Neural cell (in vitro differentiated cells): ENCODE results near the gene CFAP44. TPM values are rescaled to one million over a fixed set of nuclear protein-coding genes. Genes with fewer than 3 reads are reported as not detected.

ENCODE experiments used
- H2AFZ ChIP-seq: fragments of 200-600, 300-800 bp; sonication (generic), shearing (Covaris generic); 2 replicates; pipeline ENCODE4 v1.6.0; 2014; ENCODE audit warnings: low read depth, mild to moderate bottlenecking, antibody characterized with exemption, low read length, moderate library complexity
- H3F3A ChIP-seq: fragments of 200-600 bp; shearing (Covaris generic); 2 replicates; pipeline ENCODE4 v1.6.1; 2016; ENCODE audit warnings: mild to moderate bottlenecking, moderate library complexity, mixed read lengths, antibody characterized with exemption, low read length; ENCODE audit not compliant: insufficient read depth, poor library complexity, severe bottlenecking
- H3K27ac ChIP-seq: fragments of 200-600, 300-800 bp; sonication (generic), shearing (Covaris generic); 2 replicates; pipeline ENCODE4 v1.5.1; 2014; ENCODE audit warnings: mild to moderate bottlenecking, low read length, moderate library complexity
- H3K27me3 ChIP-seq: fragments of 300-800, 200-600 bp; sonication (generic), shearing (Covaris generic); 2 replicates; pipeline ENCODE4 v1.6.0; 2014; ENCODE audit warnings: mild to moderate bottlenecking, low read depth, low read length, moderate library complexity; ENCODE audit not compliant: insufficient read depth
- H3K36me3 ChIP-seq: fragments of 300-800, 200-600 bp; sonication (generic), shearing (Covaris generic); 2 replicates; pipeline ENCODE4 v1.5.1; 2014; ENCODE audit warnings: mild to moderate bottlenecking, antibody characterized with exemption, low read length, moderate library complexity; ENCODE audit not compliant: insufficient read depth
- H3K4me2 ChIP-seq: fragments of 300-800, 200-600 bp; sonication (generic), shearing (Covaris generic); 2 replicates; pipeline ENCODE4 v1.6.0; 2014; ENCODE audit warnings: mild to moderate bottlenecking, low read length
- H3K4me3 ChIP-seq: fragments of 300-800, 200-600 bp; sonication (generic), shearing (Covaris generic); 2 replicates; pipeline ENCODE4 v1.5.1; 2014; ENCODE audit warnings: mild to moderate bottlenecking, low read length, moderate library complexity
- H3K79me2 ChIP-seq: fragments of 200-600 bp; shearing (Covaris generic); replicated peaks from 2 replicates; pipeline ENCODE4 v1.6.0; 2014; ENCODE audit warnings: mild to moderate bottlenecking, low read length, moderate library complexity; ENCODE audit not compliant: insufficient read depth
- H3K9ac ChIP-seq: fragments of 300-800, 200-600 bp; sonication (generic), shearing (Covaris generic); 2 replicates; pipeline ENCODE4 v1.6.1; 2016; ENCODE audit warnings: mild to moderate bottlenecking, low read length, mixed read lengths
- H3K9me2 ChIP-seq: fragments of 200-600 bp; shearing (Covaris generic); 2 replicates; pipeline ENCODE4 v1.6.1; 2016; ENCODE audit warnings: mild to moderate bottlenecking, low read length, mixed read lengths; ENCODE audit not compliant: insufficient read depth
- H3K9me3 ChIP-seq: fragments of 200-600, 300-800 bp; sonication (generic), shearing (Covaris generic); 2 replicates; pipeline ENCODE4 v1.6.1; 2016; ENCODE audit warnings: mild to moderate bottlenecking, mixed run types, low read length, moderate library complexity, mixed read lengths
- H4K20me1 ChIP-seq: fragments of 200-600 bp; shearing (Covaris generic); 2 replicates; pipeline ENCODE4 v1.6.1; 2016; ENCODE audit warnings: mild to moderate bottlenecking, mixed run types; ENCODE audit not compliant: insufficient read depth
- EP300 ChIP-seq: fragments of 450-650 bp; conservative IDR thresholded peaks from 2 replicates; pipeline ENCODE4 v1.6.1; 2014; ENCODE audit warnings: antibody characterized with exemption, mild to moderate bottlenecking, moderate library complexity; ENCODE audit not compliant: poor library complexity, severe bottlenecking
- EZH2 ChIP-seq: fragments of 200-600, 300-800 bp; shearing (Covaris generic), sonication (generic); IDR thresholded peaks from 2 replicates; pipeline ENCODE4 v1.6.1; 2014; ENCODE audit warnings: antibody characterized with exemption, low read length, borderline replicate concordance, mild to moderate bottlenecking; ENCODE audit not compliant: insufficient read depth, poor library complexity, severe bottlenecking
- MXI1 ChIP-seq: fragments of 450-650 bp; conservative IDR thresholded peaks from 2 replicates; pipeline ENCODE4 v1.6.1; 2014; ENCODE audit warnings: antibody characterized with exemption, mild to moderate bottlenecking; ENCODE audit not compliant: poor library complexity, severe bottlenecking
- POLR2AphosphoS5 ChIP-seq: IDR thresholded peaks from 2 replicates; pipeline ENCODE4 v1.6.1; 2012
- RAD21 ChIP-seq: fragments of 450-650 bp; conservative IDR thresholded peaks from 2 replicates; pipeline ENCODE4 v1.6.1; 2014; ENCODE audit warnings: antibody characterized with exemption, mild to moderate bottlenecking, moderate library complexity
- SMC3 ChIP-seq: fragments of 450-650 bp; conservative IDR thresholded peaks from 2 replicates; pipeline ENCODE4 v1.6.1; 2014; ENCODE audit warnings: antibody characterized with exemption, mild to moderate bottlenecking, moderate library complexity; ENCODE audit not compliant: poor library complexity
- TAF1 ChIP-seq: IDR thresholded peaks from 2 replicates; pipeline ENCODE4 v1.6.1; 2012; ENCODE audit warnings: low read depth
- polyA plus RNA-seq: library from polyadenylated mRNA; depleted of rRNA; stranded (reverse); fragments of >200 nt; gene quantifications from 2 replicates; pipeline ENCODE4 v1.2.3, GENCODE V29; 2014
- TF ChIP-seq, protein P1 (sequence below): IDR thresholded peaks from 2 replicates; pipeline ENCODE4 v1.6.1; 2012; ENCODE audit warnings: borderline replicate concordance
- TF ChIP-seq, protein P2 (sequence below): fragments of 450-650 bp; IDR thresholded peaks from 2 replicates; pipeline ENCODE4 v1.5.1; 2014; ENCODE audit warnings: antibody characterized with exemption, mild to moderate bottlenecking, moderate library complexity; ENCODE audit not compliant: poor library complexity, severe bottlenecking

Gene CFAP44
- polyA plus RNA-seq, 1 donor from 2014 or later = 7.3 TPM

DNA sequence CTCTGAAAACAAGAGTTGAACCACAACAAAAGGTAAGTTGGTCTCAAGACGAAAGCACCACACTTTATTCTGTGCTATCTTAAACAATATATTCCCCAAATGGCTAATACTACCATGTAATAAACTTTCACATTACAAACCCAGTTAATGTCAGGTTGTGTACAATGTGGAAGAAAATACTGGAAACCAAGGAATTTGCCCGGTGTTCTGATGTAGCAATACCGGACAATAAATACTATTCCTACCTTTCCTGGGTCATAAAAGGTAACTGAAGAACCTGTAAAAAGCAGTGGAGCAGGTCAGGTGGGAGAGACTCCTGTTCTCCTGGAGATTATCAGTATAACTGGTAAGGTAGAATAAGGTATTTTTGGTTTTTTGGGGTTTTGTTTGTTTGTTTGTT, 3.9 kb downstream of the CFAP44 start:
- TF ChIP-seq MXI1 = no peak

GRCh38 chr3:113436809-113437208, 4.5 kb downstream of the CFAP44 start:
- Histone ChIP-seq H3K79me2 (no peaks in the 10 kb centered on the region), H3K36me3 (no peaks in the 10 kb centered on the region), H2AFZ (no peak overlapping the region), H3K9me2 (no peaks in the 10 kb centered on the region), H3F3A (no peaks in the 10 kb centered on the region), H3K9ac (no peak overlapping the region), H3K4me2 (no peak overlapping the region), H4K20me1 (no peaks in the 10 kb centered on the region), H3K27ac (no peak overlapping the region), H3K9me3 (no peaks in the 10 kb centered on the region), H3K27me3 (no peaks in the 10 kb centered on the region), H3K4me3 (no peak overlapping the region)
- TF ChIP-seq EZH2 (no peak), MXI1 (no peak), RAD21 (no peak), SMC3 (no peak), POLR2AphosphoS5 (no peak), EP300 (no peak), TAF1 (no peak)
- TF ChIP-seq, protein P1, sequence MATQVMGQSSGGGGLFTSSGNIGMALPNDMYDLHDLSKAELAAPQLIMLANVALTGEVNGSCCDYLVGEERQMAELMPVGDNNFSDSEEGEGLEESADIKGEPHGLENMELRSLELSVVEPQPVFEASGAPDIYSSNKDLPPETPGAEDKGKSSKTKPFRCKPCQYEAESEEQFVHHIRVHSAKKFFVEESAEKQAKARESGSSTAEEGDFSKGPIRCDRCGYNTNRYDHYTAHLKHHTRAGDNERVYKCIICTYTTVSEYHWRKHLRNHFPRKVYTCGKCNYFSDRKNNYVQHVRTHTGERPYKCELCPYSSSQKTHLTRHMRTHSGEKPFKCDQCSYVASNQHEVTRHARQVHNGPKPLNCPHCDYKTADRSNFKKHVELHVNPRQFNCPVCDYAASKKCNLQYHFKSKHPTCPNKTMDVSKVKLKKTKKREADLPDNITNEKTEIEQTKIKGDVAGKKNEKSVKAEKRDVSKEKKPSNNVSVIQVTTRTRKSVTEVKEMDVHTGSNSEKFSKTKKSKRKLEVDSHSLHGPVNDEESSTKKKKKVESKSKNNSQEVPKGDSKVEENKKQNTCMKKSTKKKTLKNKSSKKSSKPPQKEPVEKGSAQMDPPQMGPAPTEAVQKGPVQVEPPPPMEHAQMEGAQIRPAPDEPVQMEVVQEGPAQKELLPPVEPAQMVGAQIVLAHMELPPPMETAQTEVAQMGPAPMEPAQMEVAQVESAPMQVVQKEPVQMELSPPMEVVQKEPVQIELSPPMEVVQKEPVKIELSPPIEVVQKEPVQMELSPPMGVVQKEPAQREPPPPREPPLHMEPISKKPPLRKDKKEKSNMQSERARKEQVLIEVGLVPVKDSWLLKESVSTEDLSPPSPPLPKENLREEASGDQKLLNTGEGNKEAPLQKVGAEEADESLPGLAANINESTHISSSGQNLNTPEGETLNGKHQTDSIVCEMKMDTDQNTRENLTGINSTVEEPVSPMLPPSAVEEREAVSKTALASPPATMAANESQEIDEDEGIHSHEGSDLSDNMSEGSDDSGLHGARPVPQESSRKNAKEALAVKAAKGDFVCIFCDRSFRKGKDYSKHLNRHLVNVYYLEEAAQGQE = no peak
- TF ChIP-seq, protein P2, sequence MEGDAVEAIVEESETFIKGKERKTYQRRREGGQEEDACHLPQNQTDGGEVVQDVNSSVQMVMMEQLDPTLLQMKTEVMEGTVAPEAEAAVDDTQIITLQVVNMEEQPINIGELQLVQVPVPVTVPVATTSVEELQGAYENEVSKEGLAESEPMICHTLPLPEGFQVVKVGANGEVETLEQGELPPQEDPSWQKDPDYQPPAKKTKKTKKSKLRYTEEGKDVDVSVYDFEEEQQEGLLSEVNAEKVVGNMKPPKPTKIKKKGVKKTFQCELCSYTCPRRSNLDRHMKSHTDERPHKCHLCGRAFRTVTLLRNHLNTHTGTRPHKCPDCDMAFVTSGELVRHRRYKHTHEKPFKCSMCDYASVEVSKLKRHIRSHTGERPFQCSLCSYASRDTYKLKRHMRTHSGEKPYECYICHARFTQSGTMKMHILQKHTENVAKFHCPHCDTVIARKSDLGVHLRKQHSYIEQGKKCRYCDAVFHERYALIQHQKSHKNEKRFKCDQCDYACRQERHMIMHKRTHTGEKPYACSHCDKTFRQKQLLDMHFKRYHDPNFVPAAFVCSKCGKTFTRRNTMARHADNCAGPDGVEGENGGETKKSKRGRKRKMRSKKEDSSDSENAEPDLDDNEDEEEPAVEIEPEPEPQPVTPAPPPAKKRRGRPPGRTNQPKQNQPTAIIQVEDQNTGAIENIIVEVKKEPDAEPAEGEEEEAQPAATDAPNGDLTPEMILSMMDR = no peak

More for the DNA sequence above, 3.9 kb downstream of the CFAP44 start:
- Histone ChIP-seq H4K20me1 (no peaks in the 10 kb centered on the region), H3K9me3 (no peaks in the 10 kb centered on the region), H3K4me3 (no peak overlapping the region), H3K27me3 (no peaks in the 10 kb centered on the region), H3F3A (no peaks in the 10 kb centered on the region), H3K9ac (no peak overlapping the region), H3K36me3 (no peaks in the 10 kb centered on the region), H3K27ac (no peak overlapping the region), H3K4me2 (no peak overlapping the region), H3K79me2 (no peaks in the 10 kb centered on the region), H2AFZ (no peak overlapping the region), H3K9me2 (no peaks in the 10 kb centered on the region)

DNA sequence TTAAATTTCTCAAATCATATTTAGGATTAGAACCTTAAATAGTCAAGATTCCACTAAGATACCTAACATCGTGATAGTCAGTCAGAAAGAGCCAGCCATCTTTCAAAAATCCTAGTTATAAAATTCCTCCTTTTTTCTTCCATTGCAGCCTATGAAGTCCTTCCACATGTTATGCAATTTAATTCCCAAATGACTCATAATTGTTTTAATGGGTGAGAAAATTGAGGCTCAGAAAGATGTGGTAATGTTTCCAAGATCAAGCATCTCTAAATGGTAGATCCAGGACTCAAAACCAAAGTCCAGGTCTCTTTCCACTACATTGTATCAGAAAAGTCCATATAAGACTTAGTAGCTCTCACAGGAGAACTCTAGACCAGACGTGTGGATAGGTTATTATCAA, 9.5 kb downstream of the CFAP44 start:
- H3K79me2 ChIP-seq = no peaks in the 10 kb centered on the region
- no peaks in the 10 kb centered on the region for H3K9me2 ChIP-seq
- no peak overlapping the region for H3K9ac ChIP-seq
- H3K4me3 ChIP-seq = no peak overlapping the region
- H3K36me3 ChIP-seq = no peaks in the 10 kb centered on the region
- TF ChIP-seq SMC3 (no peak), MXI1 (no peak), EP300 (no peak), RAD21 (no peak)
- TF ChIP-seq, protein P1 = no peak
- no peak overlapping the region for H3K4me2 ChIP-seq
- H3K9me3 ChIP-seq = no peaks in the 10 kb centered on the region
- H4K20me1 ChIP-seq = no peaks in the 10 kb centered on the region
- H3F3A ChIP-seq = no peaks in the 10 kb centered on the region
- no peaks in the 10 kb centered on the region for H3K27me3 ChIP-seq
- no peak overlapping the region for H2AFZ ChIP-seq
- H3K27ac ChIP-seq = no peak overlapping the region
